ENCODE results near the gene TENT5C. TPM values are rescaled to one million over a fixed set of nuclear protein-coding genes. Genes with fewer than 3 reads are reported as not detected.

The TENT5C gene
- total RNA-seq, 1 donor from 2014 or later: 3.5 TPM

GRCh38 chr1:117566556-117566955 is 39.3 kb upstream of the TENT5C start:
- Mint-ChIP-seq H3K4me3 (no peak overlapping the region), H3K27ac (no peak overlapping the region), H3K9me3 (no peaks in the 10 kb centered on the region), H3K4me1 (peaks cover 4% of the 10 kb centered on the region), H3K36me3 (ENCODE audit: low read depth) (no peaks in the 10 kb centered on the region), H3K27me3 (peaks cover 12% of the 10 kb centered on the region)
- intact Hi-C loops (cut with micrococcal nuclease): no loop called here
- no peak for DNase-seq

GRCh38 chr1:117567435-117567834 is 38.4 kb upstream of the TENT5C start:
- DNase-seq: no peak
- Mint-ChIP-seq H3K4me1 (peaks cover 6% of the 10 kb centered on the region), H3K36me3 (ENCODE audit: low read depth) (no peaks in the 10 kb centered on the region), H3K27ac (no peak overlapping the region), H3K9me3 (no peaks in the 10 kb centered on the region), H3K4me3 (no peak overlapping the region), H3K27me3 (peaks cover 12% of the 10 kb centered on the region)
- intact Hi-C loops (cut with micrococcal nuclease): no loop called here

GRCh38 chr1:117567976-117568375 is 37.9 kb upstream of the TENT5C start:
- Mint-ChIP-seq H3K4me3 (no peak overlapping the region), H3K4me1 (peaks cover 12% of the 10 kb centered on the region), H3K36me3 (ENCODE audit: low read depth) (no peaks in the 10 kb centered on the region), H3K27ac (no peak overlapping the region), H3K9me3 (no peaks in the 10 kb centered on the region), H3K27me3 (peaks cover 12% of the 10 kb centered on the region)
- intact Hi-C loops (cut with micrococcal nuclease): no loop called here
- no peak for DNase-seq

- Mint-ChIP-seq H3K36me3 (ENCODE audit: low read depth) (no peaks in the 10 kb centered on the region), H3K9me3 (no peaks in the 10 kb centered on the region), H3K4me1 (peaks cover 16% of the 10 kb centered on the region), H3K27me3 (peaks cover 9% of the 10 kb centered on the region), H3K4me3 (no peak overlapping the region), H3K27ac (no peak overlapping the region)
- intact Hi-C loops (cut with micrococcal nuclease): no loop called here
- no peak for DNase-seq
Measured at GRCh38 chr1:117568999-117569398, 36.8 kb upstream of the TENT5C start.

GRCh38 chr1:117569856-117570255 is 36.0 kb upstream of the TENT5C start:
- H3K9me3 Mint-ChIP-seq: no peaks in the 10 kb centered on the region
- intact Hi-C loops (cut with micrococcal nuclease): no loop called here
- no peak for DNase-seq
- peaks cover 17% of the 10 kb centered on the region for H3K4me1 Mint-ChIP-seq
- H3K27ac Mint-ChIP-seq: no peak overlapping the region
- H3K36me3 Mint-ChIP-seq (ENCODE audit: low read depth): no peaks in the 10 kb centered on the region
- H3K4me3 Mint-ChIP-seq: no peak overlapping the region
- peaks cover 7% of the 10 kb centered on the region for H3K27me3 Mint-ChIP-seq

GRCh38 chr1:117570988-117571409 is 34.8 kb upstream of the TENT5C start:
- intact Hi-C loops (cut with micrococcal nuclease): no loop called here
- Mint-ChIP-seq H3K36me3 (ENCODE audit: low read depth) (no peaks in the 10 kb centered on the region), H3K4me3 (no peak overlapping the region), H3K9me3 (no peaks in the 10 kb centered on the region), H3K4me1 (peaks cover 17% of the 10 kb centered on the region), H3K27ac (no peak overlapping the region), H3K27me3 (peaks cover 7% of the 10 kb centered on the region)
- DNase-seq: no peak

- Mint-ChIP-seq H3K4me3 (no peak overlapping the region), H3K4me1 (peaks cover 17% of the 10 kb centered on the region), H3K9me3 (no peaks in the 10 kb centered on the region), H3K27me3 (peaks cover 7% of the 10 kb centered on the region), H3K27ac (no peak overlapping the region), H3K36me3 (ENCODE audit: low read depth) (no peaks in the 10 kb centered on the region)
- intact Hi-C loops (cut with micrococcal nuclease): no loop called here
- DNase-seq: no peak
Measured at GRCh38 chr1:117571496-117571895, 34.4 kb upstream of the TENT5C start.

- Mint-ChIP-seq H3K36me3 (ENCODE audit: low read depth) (no peaks in the 10 kb centered on the region), H3K9me3 (no peaks in the 10 kb centered on the region), H3K27ac (no peak overlapping the region), H3K4me1 (peaks cover 17% of the 10 kb centered on the region), H3K27me3 (peaks cover 7% of the 10 kb centered on the region), H3K4me3 (peak overlapping the region; percentile 2)
- intact Hi-C loops (cut with micrococcal nuclease): no loop called here
- DNase-seq: peak; percentile 77
Measured at GRCh38 chr1:117572546-117572945, 33.3 kb upstream of the TENT5C start.

- intact Hi-C loops (cut with micrococcal nuclease): no loop called here
- Mint-ChIP-seq H3K9me3 (no peaks in the 10 kb centered on the region), H3K4me1 (peaks cover 17% of the 10 kb centered on the region), H3K4me3 (no peak overlapping the region), H3K36me3 (ENCODE audit: low read depth) (no peaks in the 10 kb centered on the region), H3K27ac (peak overlapping the region; percentile 6), H3K27me3 (peaks cover 7% of the 10 kb centered on the region)
- DNase-seq: peak; percentile 68
Measured at GRCh38 chr1:117573386-117574023, 32.3 kb upstream of the TENT5C start.

- H3K27me3 Mint-ChIP-seq: peaks cover 5% of the 10 kb centered on the region
- peak overlapping the region; percentile 6 for H3K27ac Mint-ChIP-seq
- H3K4me3 Mint-ChIP-seq: no peak overlapping the region
- intact Hi-C loops (cut with micrococcal nuclease): no loop called here
- H3K36me3 Mint-ChIP-seq (ENCODE audit: low read depth): no peaks in the 10 kb centered on the region
- H3K9me3 Mint-ChIP-seq: no peaks in the 10 kb centered on the region
- no peak for DNase-seq
- H3K4me1 Mint-ChIP-seq: peaks cover 17% of the 10 kb centered on the region
Measured at GRCh38 chr1:117574161-117574835, 31.6 kb upstream of the TENT5C start.

- Mint-ChIP-seq H3K27me3 (no peaks in the 10 kb centered on the region), H3K4me3 (no peak overlapping the region), H3K9me3 (no peaks in the 10 kb centered on the region), H3K36me3 (ENCODE audit: low read depth) (no peaks in the 10 kb centered on the region), H3K4me1 (peaks cover 14% of the 10 kb centered on the region), H3K27ac (no peak overlapping the region)
- no peak for DNase-seq
- intact Hi-C loops (cut with micrococcal nuclease): no loop called here
Measured at GRCh38 chr1:117575586-117576225, 30.1 kb upstream of the TENT5C start.

GRCh38 chr1:117576236-117576635 is 29.6 kb upstream of the TENT5C start:
- no peak for DNase-seq
- H3K4me1 Mint-ChIP-seq: peaks cover 14% of the 10 kb centered on the region
- H3K27ac Mint-ChIP-seq: no peak overlapping the region
- no peaks in the 10 kb centered on the region for H3K9me3 Mint-ChIP-seq
- no peaks in the 10 kb centered on the region for H3K27me3 Mint-ChIP-seq
- no peaks in the 10 kb centered on the region for H3K36me3 Mint-ChIP-seq (ENCODE audit: low read depth)
- intact Hi-C loops (cut with micrococcal nuclease): no loop called here
- no peak overlapping the region for H3K4me3 Mint-ChIP-seq

GRCh38 chr1:117577191-117577885 is 28.5 kb upstream of the TENT5C start:
- H3K27ac Mint-ChIP-seq: no peak overlapping the region
- no peaks in the 10 kb centered on the region for H3K36me3 Mint-ChIP-seq (ENCODE audit: low read depth)
- no peak for DNase-seq
- intact Hi-C loops (cut with micrococcal nuclease): no loop called here
- no peaks in the 10 kb centered on the region for H3K9me3 Mint-ChIP-seq
- H3K27me3 Mint-ChIP-seq: no peaks in the 10 kb centered on the region
- peaks cover 13% of the 10 kb centered on the region for H3K4me1 Mint-ChIP-seq
- no peak overlapping the region for H3K4me3 Mint-ChIP-seq

GRCh38 chr1:117578466-117578865 is 27.4 kb upstream of the TENT5C start:
- DNase-seq: no peak
- H3K4me1 Mint-ChIP-seq: peaks cover 4% of the 10 kb centered on the region
- H3K36me3 Mint-ChIP-seq (ENCODE audit: low read depth): no peaks in the 10 kb centered on the region
- no peak overlapping the region for H3K4me3 Mint-ChIP-seq
- H3K27ac Mint-ChIP-seq: no peak overlapping the region
- H3K27me3 Mint-ChIP-seq: no peaks in the 10 kb centered on the region
- no peaks in the 10 kb centered on the region for H3K9me3 Mint-ChIP-seq
- intact Hi-C loops (cut with micrococcal nuclease): no loop called here
